ENCODE results near the gene TSC1.
"Not testable (repeated sequence)": the region's sequence is repeated elsewhere in the genome, so short reads cannot be mapped to it uniquely, and the experiment has no call there.

TSC1 gene

GRCh38 chr9:132944294-132945185 lies at the start of gene TSC1:
Gene TSC1 (minus strand): TSS chr9:132944616. CDS start chr9:132928872, 15,744 bp downstream.
- peak; percentile 97 for DNase-seq

- no peak for DNase-seq
Measured at GRCh38 chr9:132993511-132993939, 49.1 kb upstream of the TSC1 start.

GRCh38 chr9:132991351-132992300 lies 47.2 kb upstream of the TSC1 start:
- DNase-seq = no peak

GRCh38 chr9:132990781-132991180 lies 46.4 kb upstream of the TSC1 start:
- no peak for DNase-seq

- not testable (repeated sequence) for DNase-seq
Measured at GRCh38 chr9:132989998-132990557, 45.7 kb upstream of the TSC1 start.

- DNase-seq = no peak
Measured at GRCh38 chr9:132989414-132989996, 45.1 kb upstream of the TSC1 start.

- DNase-seq = no peak
Measured at GRCh38 chr9:132989014-132989310, 44.5 kb upstream of the TSC1 start.

- no peak for DNase-seq
Measured at GRCh38 chr9:132988244-132989013, 44.0 kb upstream of the TSC1 start.

GRCh38 chr9:132986640-132987620 lies 42.5 kb upstream of the TSC1 start:
- no peak for DNase-seq

GRCh38 chr9:132986114-132986513 lies 41.7 kb upstream of the TSC1 start:
- no peak for DNase-seq

- DNase-seq = no peak
Measured at GRCh38 chr9:132985489-132985888, 41.1 kb upstream of the TSC1 start.

- DNase-seq = no peak
Measured at GRCh38 chr9:132985071-132985350, 40.6 kb upstream of the TSC1 start.

- DNase-seq = no peak
Measured at GRCh38 chr9:132984202-132985070, 40.0 kb upstream of the TSC1 start.

GRCh38 chr9:132983491-132984201 lies 39.2 kb upstream of the TSC1 start:
- DNase-seq = no peak

- no peak for DNase-seq
Measured at GRCh38 chr9:132982458-132982857, 38.0 kb upstream of the TSC1 start.

GRCh38 chr9:132980157-132980556 lies 35.7 kb upstream of the TSC1 start:
- DNase-seq = no peak

- no peak for DNase-seq
Measured at GRCh38 chr9:132978451-132979131, 34.2 kb upstream of the TSC1 start, which contains the start of gene GFI1B. Gene GFI1B (plus strand): TSS chr9:132978694. CDS start chr9:132986679, 7,985 bp downstream.

- DNase-seq = no peak
Measured at GRCh38 chr9:132978112-132978450, 33.7 kb upstream of the TSC1 start.

GRCh38 chr9:132976571-132976970 lies 32.2 kb upstream of the TSC1 start:
- DNase-seq = no peak

Measured in activated CD4-positive, alpha-beta T cell treated with anti-CD3 and anti-CD28 coated beads, Interleukin-10, Interleukin-2, amounts not matched to agents 100 ng/mL and 50 ng/mL, durations not matched to agents 16 hours and 8 hours (primary cell).